IPS-NIHi7 (cell line): ENCODE data around the gene HIVEP3.

Experiments
- DNase-seq: peaks from one replicate; pipeline ENCODE4 v3.0.0; 2012; ENCODE audit warnings: mixed read lengths; ENCODE audit errors: extremely low spot score

The HIVEP3 gene

GRCh38 chr1:41874151-41874719, 44.5 kb downstream of the HIVEP3 start:
- DNase-seq, result no peak

- DNase-seq, result no peak
Observed at GRCh38 chr1:41872074-41872473, 46.6 kb downstream of the HIVEP3 start.

- DNase-seq, result no peak
Observed at GRCh38 chr1:41870076-41870562, 48.6 kb downstream of the HIVEP3 start.

- DNase-seq, result no peak
Observed at GRCh38 chr1:41868241-41868998, 50.3 kb downstream of the HIVEP3 start.

- DNase-seq, result no peak
Observed at GRCh38 chr1:41866285-41866684, 52.4 kb downstream of the HIVEP3 start.

- DNase-seq, result no peak
Observed at GRCh38 chr1:41864471-41865040, 54.2 kb downstream of the HIVEP3 start.

GRCh38 chr1:41863718-41864117, 55.0 kb downstream of the HIVEP3 start:
- DNase-seq, result no peak

GRCh38 chr1:41862384-41863221, 56.1 kb downstream of the HIVEP3 start:
- no peak for DNase-seq

- DNase-seq, result no peak
Observed at GRCh38 chr1:41861535-41862383, 57.0 kb downstream of the HIVEP3 start.

- no peak for DNase-seq
Observed at GRCh38 chr1:41860771-41861170, 58.0 kb downstream of the HIVEP3 start.

GRCh38 chr1:41860214-41860613, 58.5 kb downstream of the HIVEP3 start:
- no peak for DNase-seq

- DNase-seq, result no peak
Observed at GRCh38 chr1:41859686-41860085, 59.0 kb downstream of the HIVEP3 start.

GRCh38 chr1:41856944-41857285, 61.8 kb downstream of the HIVEP3 start:
- no peak for DNase-seq

- DNase-seq, result no peak
Observed at GRCh38 chr1:41856151-41856943, 62.4 kb downstream of the HIVEP3 start.

- no peak for DNase-seq
Observed at GRCh38 chr1:41855713-41856112, 63.0 kb downstream of the HIVEP3 start.

- no peak for DNase-seq
Observed at GRCh38 chr1:41853907-41854306, 64.8 kb downstream of the HIVEP3 start.

- DNase-seq, result no peak
Observed at GRCh38 chr1:41852091-41852490, 66.6 kb downstream of the HIVEP3 start.

- peak; percentile 52 for DNase-seq
Observed at GRCh38 chr1:41851589-41851988, 67.1 kb downstream of the HIVEP3 start.

GRCh38 chr1:41850029-41850428, 68.7 kb downstream of the HIVEP3 start:
- DNase-seq, result no peak

- DNase-seq, result no peak
Observed at GRCh38 chr1:41849211-41849759, 69.4 kb downstream of the HIVEP3 start.
